H1 (cell line): ENCODE data around the gene TBC1D4. TPM values are rescaled to one million over a fixed set of nuclear protein-coding genes. Genes with fewer than 3 reads are reported as not detected.
A peak's percentile ranks its signal among the peaks of the same experiment; 100 is the strongest.

ENCODE experiments used
- CTCF ChIA-PET: fragments of 300-600 bp; sonication (Branson Sonifier 250); formaldehyde crosslinking; loops from one replicate; lab custom pipeline; 2021; ENCODE audit not compliant: partially characterized antibody; lab: Charles Lee
- POLR2A ChIA-PET: fragments of 300-600 bp; sonication (Branson Sonifier 250); formaldehyde crosslinking; loops from one replicate; lab custom pipeline; 2021; ENCODE audit warnings: inconsistent platforms; ENCODE audit not compliant: partially characterized antibody; lab: Charles Lee
- DNase-seq, 2 experiments: peaks; one replicate each; pipeline versions ENCODE4 v3.0.0 to v3.0.0-alpha.2; 2010 to 2022; ENCODE audit warnings: low spot score in 2 of 2, low read depth in 1 of 2, mixed read lengths in 1 of 2
- FAIRE-seq: peaks from 2 replicates; lab custom pipeline; 2011; peaks lifted over from hg19 to GRCh38; lab: Jason Lieb, UNC
- H2AFZ ChIP-seq: 2 replicates; pipeline ENCODE4 v1.8.1; 2012; ENCODE audit warnings: low read length, inconsistent platforms
- H2AK5ac ChIP-seq: 2 replicates; pipeline ENCODE4 v1.6.1; 2013; ENCODE audit warnings: low read depth, low read length
- H2BK120ac ChIP-seq: replicated peaks from 2 replicates; pipeline ENCODE3; 2013; ENCODE audit warnings: low read depth, low read length, inconsistent platforms
- H2BK12ac ChIP-seq: 2 replicates; pipeline ENCODE4 v1.6.1; 2013; ENCODE audit warnings: low read depth, low read length
- H2BK15ac ChIP-seq: 2 replicates; pipeline ENCODE4 v1.6.1; 2013; ENCODE audit warnings: low read length
- H2BK20ac ChIP-seq: 2 replicates; pipeline ENCODE4 v1.6.1; 2013; ENCODE audit warnings: low read length
- H2BK5ac ChIP-seq: 2 replicates; pipeline ENCODE4 v1.6.1; 2013; ENCODE audit warnings: low read depth, low read length
- H3K14ac ChIP-seq: 2 replicates; pipeline ENCODE4 v1.6.1; 2013; ENCODE audit warnings: inconsistent platforms; ENCODE audit not compliant: insufficient read length
- H3K18ac ChIP-seq: 2 replicates; pipeline ENCODE4 v1.6.1; 2013; ENCODE audit warnings: low read length; ENCODE audit errors: extremely low read depth
- H3K23ac ChIP-seq: 2 replicates; pipeline ENCODE4 v1.6.1; 2013; ENCODE audit warnings: inconsistent platforms; ENCODE audit not compliant: insufficient read length
- H3K23me2 ChIP-seq: 2 replicates; pipeline ENCODE4 v1.6.1; 2013; ENCODE audit warnings: low read depth, low read length
- H3K27ac ChIP-seq: 2 replicates; pipeline ENCODE4 v1.6.1; 2011; ENCODE audit warnings: low read depth, low read length, inconsistent platforms
- H3K27me3 ChIP-seq, 4 experiments: replicated peaks in 1 of 4; 1 replicate in 1 of 4; 2 replicates in 3 of 4; pipeline versions ENCODE4 v1.6.1 to v1.8.1; 2011 to 2013; ENCODE audit warnings: low read length in 3 of 4, mild to moderate bottlenecking in 3 of 4, inconsistent platforms in 2 of 4, mixed read lengths in 2 of 4, moderate library complexity in 1 of 4; ENCODE audit not compliant: control insufficient read depth in 3 of 4, insufficient read depth in 3 of 4; ENCODE audit errors: extremely low read depth in 1 of 4
- H3K36me3 ChIP-seq, 4 experiments: 2 replicates each; pipeline versions ENCODE4 v1.6.1 to v1.8.1; 2011 to 2013; ENCODE audit warnings: mild to moderate bottlenecking in 4 of 4, low read length in 3 of 4, moderate library complexity in 2 of 4, control low read depth in 1 of 4, inconsistent platforms in 1 of 4; ENCODE audit not compliant: insufficient read depth in 4 of 4, control insufficient read depth in 2 of 4
- H3K4ac ChIP-seq: replicated peaks from 2 replicates; pipeline ENCODE3; 2013; ENCODE audit warnings: low read length, low read depth, mixed read lengths, inconsistent platforms; ENCODE audit not compliant: insufficient read length
- H3K4me1 ChIP-seq, 4 experiments: replicated peaks in 1 of 4; 1 replicate in 1 of 4; 2 replicates in 3 of 4; pipeline versions ENCODE4 v1.6.1 to v1.8.1; 2011 to 2013; ENCODE audit warnings: low read length in 3 of 4, inconsistent platforms in 2 of 4, mixed read lengths in 1 of 4; ENCODE audit not compliant: insufficient read depth in 4 of 4, control insufficient read depth in 3 of 4
- H3K4me2 ChIP-seq, 2 experiments: 2 replicates each; pipeline versions ENCODE4 v1.6.1 to v1.8.1; 2011 to 2013; ENCODE audit warnings: low read depth in 2 of 2, low read length in 2 of 2, control low read depth in 1 of 2, inconsistent platforms in 1 of 2, mild to moderate bottlenecking in 1 of 2; ENCODE audit not compliant: insufficient read depth in 1 of 2
- H3K4me3 ChIP-seq, 4 experiments: fragments of 200-600, 300-600 bp in 1 of 4; sonication (generic), shearing (Covaris generic), sonication (Bioruptor Twin) in 1 of 4; 2 replicates each; pipeline versions ENCODE4 v1.5.1 to v1.8.1; 2011 to 2016; ENCODE audit warnings: low read length in 4 of 4, low read depth in 3 of 4, control low read depth in 2 of 4, inconsistent platforms in 2 of 4, mild to moderate bottlenecking in 2 of 4, mixed read lengths in 1 of 4, moderate library complexity in 1 of 4; ENCODE audit not compliant: insufficient read depth in 2 of 4; ENCODE audit errors: extremely low read depth in 1 of 4
- H3K56ac ChIP-seq: replicated peaks from 2 replicates; pipeline ENCODE3; 2013; ENCODE audit warnings: low read depth, mild to moderate bottlenecking, mixed read lengths, low read length, inconsistent platforms; ENCODE audit not compliant: insufficient read length
- H3K79me1 ChIP-seq: 2 replicates; pipeline ENCODE4 v1.6.1; 2013; ENCODE audit warnings: low read depth, low read length, control low read depth
- H3K79me2 ChIP-seq, 2 experiments: 2 replicates each; pipeline versions ENCODE4 v1.6.1 to v1.8.1; 2012 to 2013; ENCODE audit warnings: low read length in 2 of 2, mild to moderate bottlenecking in 2 of 2, inconsistent platforms in 1 of 2; ENCODE audit not compliant: insufficient read depth in 2 of 2, control insufficient read depth in 1 of 2
- H3K9ac ChIP-seq, 4 experiments: replicated peaks in 1 of 4; 1 replicate in 1 of 4; 2 replicates in 3 of 4; pipeline versions ENCODE4 v1.6.1 to v1.8.1; 2011 to 2013; ENCODE audit warnings: low read depth in 3 of 4, low read length in 3 of 4, control low read depth in 2 of 4, mild to moderate bottlenecking in 2 of 4, moderate library complexity in 2 of 4, inconsistent platforms in 1 of 4; ENCODE audit errors: extremely low read depth in 1 of 4
- H3K9me3 ChIP-seq, 2 experiments: 2 replicates each; pipeline versions ENCODE4 v1.6.1 to v1.8.1; 2012 to 2013; ENCODE audit warnings: mild to moderate bottlenecking in 2 of 2, moderate library complexity in 2 of 2, control low read depth in 1 of 2, inconsistent platforms in 1 of 2, low read depth in 1 of 2, low read length in 1 of 2, mixed read lengths in 1 of 2; ENCODE audit not compliant: insufficient read depth in 2 of 2
- H4K20me1 ChIP-seq, 2 experiments: replicated peaks in 1 of 2; 2 replicates each; pipeline versions ENCODE3 to v1.8.1; 2011 to 2013; ENCODE audit warnings: inconsistent platforms in 2 of 2, low read length in 2 of 2, mild to moderate bottlenecking in 1 of 2; ENCODE audit not compliant: insufficient read depth in 2 of 2, control insufficient read depth in 1 of 2
- H4K5ac ChIP-seq: 2 replicates; pipeline ENCODE4 v1.6.1; 2013; ENCODE audit warnings: low read length, low read depth, mixed read lengths, inconsistent platforms; ENCODE audit not compliant: insufficient read length
- H4K8ac ChIP-seq: 2 replicates; pipeline ENCODE4 v1.8.0; 2013; ENCODE audit warnings: mild to moderate bottlenecking, moderate library complexity, low read length, inconsistent platforms; ENCODE audit not compliant: insufficient read depth; ENCODE audit errors: extremely low read depth
- H4K91ac ChIP-seq: replicated peaks from 2 replicates; pipeline ENCODE3; 2013; ENCODE audit warnings: low read length, mixed read lengths, inconsistent platforms; ENCODE audit not compliant: insufficient read length
- BACH1 ChIP-seq: IDR thresholded peaks from 2 replicates; pipeline ENCODE4 v1.6.1; 2012; ENCODE audit warnings: low read length, improper control_type of control experiment
- JUND ChIP-seq: IDR thresholded peaks from 2 replicates; pipeline ENCODE4 v1.6.1; 2011; ENCODE audit warnings: mild to moderate bottlenecking, improper control_type of control experiment, low read length
- MAFK ChIP-seq: IDR thresholded peaks from 2 replicates; pipeline ENCODE4 v1.6.1; 2012; ENCODE audit warnings: low read depth, mild to moderate bottlenecking, improper control_type of control experiment, low read length
- WGBS, 2 experiments: shearing (Covaris generic) in 1 of 2; methylation state at CpG; one replicate each; pipeline versions ENCODE4 v1.1.6 to v1.1.7; 2013 to 2015; ENCODE audit warnings: low lambda C conversion rate in 2 of 2, mixed read lengths in 2 of 2, inconsistent platforms in 1 of 2, low coverage in 1 of 2, missing lambda C conversion rate in 1 of 2; ENCODE audit not compliant: insufficient replicate concordance in 2 of 2, insufficient coverage in 1 of 2, insufficient read length in 1 of 2; ENCODE audit errors: extremely low coverage in 1 of 2, missing lambda C conversion rate in 1 of 2; 5-methylcytosine and 5-hydroxymethylcytosine counted together
- polyA plus RNA-seq, 7 experiments: library from polyadenylated mRNA; depleted of rRNA in 3 of 7; stranded (reverse) in 5 of 7; unstranded in 2 of 7; fragments of >200 nt in 5 of 7; fragments of 200-250 nt in 2 of 7; gene quantifications; 1 replicate in 5 of 7; 2 replicates in 1 of 7; 4 replicates in 1 of 7; pipeline versions ENCODE4 v1.2.1 to v1.2.3, GENCODE V29; 2011 to 2013; ENCODE audit warnings: missing spikeins in 2 of 7, mixed read lengths in 2 of 7
- total RNA-seq: library from RNA; stranded (reverse); fragmentation: NEBNext Ultra II Directional; extraction: Animal tissue kit (Norgen Biotek cat#: 25700); gene quantifications from 2 replicates; pipeline ENCODE4 v1.2.1, GENCODE V29; 2021

Gene TBC1D4
- total and polyA plus RNA-seq, 2 of the 8 experiments (the other 6 are each of a cell fraction or from before 2014, with no cell fraction given): 16.7 to 39.0 TPM

- FAIRE-seq (no peak), DNase-seq (no peak)
- H3K4ac ChIP-seq: no peak overlapping the region
- no peak overlapping the region for H2BK120ac ChIP-seq
- H3K9ac ChIP-seq: no peak overlapping the region
- ChIA-PET POLR2A (interaction anchor here (1.4 kb wide), 1 partner anchor 66 kb away, joined by 3 read pairs; no protein-coding TSS in a partner anchor), CTCF (interaction anchor here (0.6 to 2.7 kb wide), 8 partner anchors 11 to 119 kb away, joined by 3 to 13 read pairs (median 5); partner anchors contain the start of gene COMMD6)
- peak overlapping the region; percentile 80; the same call in 1 of the 2 replicates for H2AFZ ChIP-seq
- H3K36me3 ChIP-seq: no peaks in the 10 kb centered on the region
- H3K23ac ChIP-seq: no peak overlapping the region
- H3K56ac ChIP-seq: no peak overlapping the region
- TF ChIP-seq BACH1: peak; percentile 87
- peak; percentile 70 for TF ChIP-seq MAFK
- TF ChIP-seq JUND: no peak
- H3K18ac ChIP-seq: no peak overlapping the region; the same call in 1 of the 2 replicates
- H3K14ac ChIP-seq: no peak overlapping the region
- H2AK5ac ChIP-seq: no peak overlapping the region
- no peak overlapping the region for H2BK20ac ChIP-seq
- no peak overlapping the region for H4K91ac ChIP-seq
- H2BK15ac ChIP-seq: no peak overlapping the region
- no peaks in the 10 kb centered on the region for H3K79me1 ChIP-seq
- H3K4me1 ChIP-seq: peaks cover 0 to 3% (median 1%) of the 10 kb centered on the region in 4 experiments; a peak in 2 of 7 replicates
- H3K4me3 ChIP-seq: no peak overlapping the region
- H4K20me1 ChIP-seq: no peaks in the 10 kb centered on the region
- no peak overlapping the region for H3K4me2 ChIP-seq
- no peak overlapping the region for H3K27ac ChIP-seq
- no peak overlapping the region for H4K8ac ChIP-seq
- H2BK12ac ChIP-seq: peak overlapping the region; percentile 82; the same call in 1 of the 2 replicates
- peaks cover 0 to 2% of the 10 kb centered on the region in 2 experiments; a peak in 1 of 4 replicates for H3K79me2 ChIP-seq
- peak overlapping the region; percentile 79; the same call in 1 of the 2 replicates for H2BK5ac ChIP-seq
- H3K9me3 ChIP-seq: no peaks in the 10 kb centered on the region
- H3K23me2 ChIP-seq: peaks cover 7% of the 10 kb centered on the region
- no peaks in the 10 kb centered on the region for H3K27me3 ChIP-seq
- WGBS, 2 experiments: 94% methylated on average over 1 of the region's 1 CpG; no CpG with 5 or more reads in 1 of the 2 experiments
- H4K5ac ChIP-seq: no peak overlapping the region
These were observed 3.5 kb upstream of the TBC1D4 start for GRCh38 chr13:75485286-75486062.
